ENCODE measurements around the gene COL9A1.

The COL9A1 gene

DNA sequence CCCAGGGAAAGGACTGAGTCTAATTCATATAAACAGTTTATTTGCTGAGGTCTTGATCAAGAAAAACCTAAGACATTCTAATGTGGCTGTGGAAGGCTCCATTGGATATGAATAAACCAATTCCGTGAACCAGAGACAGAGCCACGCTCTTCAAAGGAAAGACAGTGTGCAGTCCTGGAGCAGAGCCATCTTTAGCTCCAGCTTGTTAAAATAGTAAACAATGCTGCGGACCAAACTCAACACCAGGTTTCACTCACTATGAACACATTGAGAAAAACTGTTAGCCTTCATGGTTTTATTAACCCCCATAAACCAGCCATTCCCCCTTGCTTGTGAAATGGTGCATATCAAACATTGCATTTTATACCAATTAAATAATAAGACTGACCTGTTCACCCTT is 61.9 kb downstream of the COL9A1 start:
- no peak overlapping the region for H3K4me3 ChIP-seq (ENCODE audit: low read depth, low read length)
- no peak for DNase-seq (ENCODE audit: low read depth)
- TF ChIP-seq, protein P1, sequence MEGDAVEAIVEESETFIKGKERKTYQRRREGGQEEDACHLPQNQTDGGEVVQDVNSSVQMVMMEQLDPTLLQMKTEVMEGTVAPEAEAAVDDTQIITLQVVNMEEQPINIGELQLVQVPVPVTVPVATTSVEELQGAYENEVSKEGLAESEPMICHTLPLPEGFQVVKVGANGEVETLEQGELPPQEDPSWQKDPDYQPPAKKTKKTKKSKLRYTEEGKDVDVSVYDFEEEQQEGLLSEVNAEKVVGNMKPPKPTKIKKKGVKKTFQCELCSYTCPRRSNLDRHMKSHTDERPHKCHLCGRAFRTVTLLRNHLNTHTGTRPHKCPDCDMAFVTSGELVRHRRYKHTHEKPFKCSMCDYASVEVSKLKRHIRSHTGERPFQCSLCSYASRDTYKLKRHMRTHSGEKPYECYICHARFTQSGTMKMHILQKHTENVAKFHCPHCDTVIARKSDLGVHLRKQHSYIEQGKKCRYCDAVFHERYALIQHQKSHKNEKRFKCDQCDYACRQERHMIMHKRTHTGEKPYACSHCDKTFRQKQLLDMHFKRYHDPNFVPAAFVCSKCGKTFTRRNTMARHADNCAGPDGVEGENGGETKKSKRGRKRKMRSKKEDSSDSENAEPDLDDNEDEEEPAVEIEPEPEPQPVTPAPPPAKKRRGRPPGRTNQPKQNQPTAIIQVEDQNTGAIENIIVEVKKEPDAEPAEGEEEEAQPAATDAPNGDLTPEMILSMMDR (conservative IDR thresholded peaks at IDR 0.05; ENCODE audit: low read depth, low read length), result no peak

GRCh38 chr6:70236343-70236742 is 66.5 kb downstream of the COL9A1 start:
- TF ChIP-seq, protein P1 (conservative IDR thresholded peaks at IDR 0.05; ENCODE audit: low read depth, low read length), result no peak
- no peak overlapping the region for H3K4me3 ChIP-seq (ENCODE audit: low read depth, low read length)

GRCh38 chr6:70234561-70235236 is 68.2 kb downstream of the COL9A1 start:
- TF ChIP-seq, protein P1 (conservative IDR thresholded peaks at IDR 0.05; ENCODE audit: low read depth, low read length), result no peak
- DNase-seq (ENCODE audit: low read depth), result no peak
- no peak overlapping the region for H3K4me3 ChIP-seq (ENCODE audit: low read depth, low read length)

More at GRCh38 chr6:70236343-70236742, 66.5 kb downstream of the COL9A1 start:
- no peak for DNase-seq (ENCODE audit: low read depth)

GRCh38 chr6:70231311-70231710 is 71.6 kb downstream of the COL9A1 start:
- no peak for DNase-seq (ENCODE audit: low read depth)
- H3K4me3 ChIP-seq (ENCODE audit: low read depth, low read length), result no peak overlapping the region
- TF ChIP-seq, protein P1 (conservative IDR thresholded peaks at IDR 0.05; ENCODE audit: low read depth, low read length), result no peak

GRCh38 chr6:70225055-70225454 is 77.8 kb downstream of the COL9A1 start:
- H3K4me3 ChIP-seq (ENCODE audit: low read depth, low read length), result no peak overlapping the region
- TF ChIP-seq, protein P1 (conservative IDR thresholded peaks at IDR 0.05; ENCODE audit: low read depth, low read length), result no peak
- DNase-seq (ENCODE audit: low read depth), result no peak

DNA sequence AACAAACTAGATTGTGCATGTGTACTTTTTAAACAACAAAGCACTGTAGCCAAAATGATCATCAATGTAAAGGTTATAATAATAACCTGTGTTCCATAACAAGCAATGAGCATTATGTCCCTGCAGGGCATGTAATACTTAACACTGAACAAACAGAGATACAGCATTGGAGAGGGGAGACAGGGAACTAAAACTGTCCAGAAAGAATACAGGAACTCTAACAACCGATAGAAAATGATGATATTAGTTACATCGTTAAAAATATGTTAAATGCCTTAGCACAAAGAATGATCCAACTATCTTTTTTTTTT is 80.5 kb downstream of the COL9A1 start:
- DNase-seq (ENCODE audit: low read depth), result no peak
- no peak overlapping the region for H3K4me3 ChIP-seq (ENCODE audit: low read depth, low read length)
- TF ChIP-seq, protein P1 (conservative IDR thresholded peaks at IDR 0.05; ENCODE audit: low read depth, low read length), result no peak

- TF ChIP-seq, protein P1 (conservative IDR thresholded peaks at IDR 0.05; ENCODE audit: low read depth, low read length), result no peak
- no peak for DNase-seq (ENCODE audit: low read depth)
- H3K4me3 ChIP-seq (ENCODE audit: low read depth, low read length), result no peak overlapping the region
These were observed 81.0 kb downstream of the COL9A1 start for GRCh38 chr6:70221715-70222438.

Measured in choroid plexus epithelial cell (primary cell).